ENCODE results near the gene FAM20C. TPM values are rescaled to one million over a fixed set of nuclear protein-coding genes. Genes with fewer than 3 reads are reported as not detected.

The FAM20C gene
- total RNA-seq, 1 experiment from 2014 or later: 87.9 TPM

- ChIA-PET POLR2A (ENCODE audit: unreplicated experiment) (no interaction called here), CTCF (no interaction called here)
- Histone ChIP-seq H3K4me3 (ENCODE audit: low read length) (no peak overlapping the region), H3K4me1 (ENCODE audit: insufficient read depth, low read length) (no peaks in the 10 kb centered on the region), H3K27ac (ENCODE audit: low read length) (no peak overlapping the region), H3K4me2 (ENCODE audit: low read length) (no peak overlapping the region), H3K9me2 (replicated peaks; ENCODE audit: low read length) (no peaks in the 10 kb centered on the region), H2AFZ (ENCODE audit: low read length) (no peak overlapping the region), H4K20me1 (ENCODE audit: low read length) (no peaks in the 10 kb centered on the region), H3K79me2 (ENCODE audit: low read length) (no peaks in the 10 kb centered on the region), H3K36me3 (ENCODE audit: low read depth, low read length) (peaks cover 4% of the 10 kb centered on the region; the same call in 1 of the 2 replicates), H3K27me3 (ENCODE audit: low read length) (no peaks in the 10 kb centered on the region), H3K9me3 (ENCODE audit: low read length) (no peaks in the 10 kb centered on the region), H3F3A (ENCODE audit: low read length, unreplicated experiment) (no peaks in the 10 kb centered on the region), H3K9ac (ENCODE audit: low read length) (no peak overlapping the region)
- DNase-seq (no peak), ATAC-seq (no peak)
- intact Hi-C loops (cut with micrococcal nuclease): no loop called here
- no TSS peak for BruUV-seq (replicated peaks)
- TF ChIP-seq EZH2 (IDR thresholded peaks at IDR 0.05; ENCODE audit: low read length, unreplicated experiment): no peak
- no peak for TF ChIP-seq CTCF (conservative IDR thresholded peaks at IDR 0.05; ENCODE audit: low read depth, low read length)
- TF ChIP-seq EZH2phosphoT487 (IDR thresholded peaks at IDR 0.05; ENCODE audit: borderline replicate concordance, low read length): no peak
Observed at GRCh38 chr7:251005-251404, 58.6 kb downstream of the FAM20C start.

- ATAC-seq (no peak), DNase-seq (no peak)
- Histone ChIP-seq H3K9me3 (ENCODE audit: low read length) (no peaks in the 10 kb centered on the region), H4K20me1 (ENCODE audit: low read length) (no peaks in the 10 kb centered on the region), H3K36me3 (ENCODE audit: low read depth, low read length) (peaks cover 4% of the 10 kb centered on the region; the same call in 1 of the 2 replicates), H3K27me3 (ENCODE audit: low read length) (no peaks in the 10 kb centered on the region), H3K4me3 (ENCODE audit: low read length) (no peak overlapping the region), H3K79me2 (ENCODE audit: low read length) (no peaks in the 10 kb centered on the region), H3F3A (ENCODE audit: low read length, unreplicated experiment) (no peaks in the 10 kb centered on the region), H3K9ac (ENCODE audit: low read length) (no peak overlapping the region), H3K4me2 (ENCODE audit: low read length) (no peak overlapping the region), H3K9me2 (replicated peaks; ENCODE audit: low read length) (no peaks in the 10 kb centered on the region), H3K27ac (ENCODE audit: low read length) (no peak overlapping the region), H2AFZ (ENCODE audit: low read length) (no peak overlapping the region), H3K4me1 (ENCODE audit: insufficient read depth, low read length) (no peaks in the 10 kb centered on the region)
- no TSS peak for BruUV-seq (replicated peaks)
- intact Hi-C loops (cut with micrococcal nuclease): no loop called here
- CTCF ChIA-PET: no interaction called here
- no peak for TF ChIP-seq EZH2phosphoT487 (IDR thresholded peaks at IDR 0.05; ENCODE audit: borderline replicate concordance, low read length)
- no peak for TF ChIP-seq EZH2 (IDR thresholded peaks at IDR 0.05; ENCODE audit: low read length, unreplicated experiment)
- TF ChIP-seq CTCF (conservative IDR thresholded peaks at IDR 0.05; ENCODE audit: low read depth, low read length): no peak
- POLR2A ChIA-PET (ENCODE audit: unreplicated experiment): no interaction called here
Observed at GRCh38 chr7:251446-252175, 59.2 kb downstream of the FAM20C start.

- ATAC-seq (no peak), DNase-seq (no peak)
- Histone ChIP-seq H3K4me2 (ENCODE audit: low read length) (no peak overlapping the region), H3K4me3 (ENCODE audit: low read length) (no peak overlapping the region), H3F3A (ENCODE audit: low read length, unreplicated experiment) (no peaks in the 10 kb centered on the region), H3K9me3 (ENCODE audit: low read length) (no peaks in the 10 kb centered on the region), H3K36me3 (ENCODE audit: low read depth, low read length) (peaks cover 7% of the 10 kb centered on the region), H3K79me2 (ENCODE audit: low read length) (no peaks in the 10 kb centered on the region), H2AFZ (ENCODE audit: low read length) (no peak overlapping the region), H3K27me3 (ENCODE audit: low read length) (no peaks in the 10 kb centered on the region), H3K27ac (ENCODE audit: low read length) (no peak overlapping the region), H4K20me1 (ENCODE audit: low read length) (no peaks in the 10 kb centered on the region), H3K4me1 (ENCODE audit: insufficient read depth, low read length) (no peaks in the 10 kb centered on the region), H3K9ac (ENCODE audit: low read length) (no peak overlapping the region), H3K9me2 (replicated peaks; ENCODE audit: low read length) (no peaks in the 10 kb centered on the region)
- TF ChIP-seq CTCF (conservative IDR thresholded peaks at IDR 0.05; ENCODE audit: low read depth, low read length) (no peak), EZH2 (IDR thresholded peaks at IDR 0.05; ENCODE audit: low read length, unreplicated experiment) (no peak), EZH2phosphoT487 (IDR thresholded peaks at IDR 0.05; ENCODE audit: borderline replicate concordance, low read length) (no peak)
- ChIA-PET POLR2A (ENCODE audit: unreplicated experiment) (interaction anchor here (0.6 kb wide), 1 partner anchor 515 kb away, joined by 7 read pairs; no protein-coding TSS in a partner anchor), CTCF (no interaction called here)
- BruUV-seq (replicated peaks): no TSS peak
- intact Hi-C loops (cut with micrococcal nuclease): no loop called here
Observed at GRCh38 chr7:252216-252965, 60.0 kb downstream of the FAM20C start.

Data from PC-3 (cell line).